ENCODE results near the gene CMTM2. TPM values are rescaled to one million over a fixed set of nuclear protein-coding genes. Genes with fewer than 3 reads are reported as not detected.
"Not testable (repeated sequence)": the region's sequence is repeated elsewhere in the genome, so short reads cannot be mapped to it uniquely, and the experiment has no call there.

CMTM2 gene
- total RNA-seq, 1 donor from 2014 or later: not detected

DNA sequence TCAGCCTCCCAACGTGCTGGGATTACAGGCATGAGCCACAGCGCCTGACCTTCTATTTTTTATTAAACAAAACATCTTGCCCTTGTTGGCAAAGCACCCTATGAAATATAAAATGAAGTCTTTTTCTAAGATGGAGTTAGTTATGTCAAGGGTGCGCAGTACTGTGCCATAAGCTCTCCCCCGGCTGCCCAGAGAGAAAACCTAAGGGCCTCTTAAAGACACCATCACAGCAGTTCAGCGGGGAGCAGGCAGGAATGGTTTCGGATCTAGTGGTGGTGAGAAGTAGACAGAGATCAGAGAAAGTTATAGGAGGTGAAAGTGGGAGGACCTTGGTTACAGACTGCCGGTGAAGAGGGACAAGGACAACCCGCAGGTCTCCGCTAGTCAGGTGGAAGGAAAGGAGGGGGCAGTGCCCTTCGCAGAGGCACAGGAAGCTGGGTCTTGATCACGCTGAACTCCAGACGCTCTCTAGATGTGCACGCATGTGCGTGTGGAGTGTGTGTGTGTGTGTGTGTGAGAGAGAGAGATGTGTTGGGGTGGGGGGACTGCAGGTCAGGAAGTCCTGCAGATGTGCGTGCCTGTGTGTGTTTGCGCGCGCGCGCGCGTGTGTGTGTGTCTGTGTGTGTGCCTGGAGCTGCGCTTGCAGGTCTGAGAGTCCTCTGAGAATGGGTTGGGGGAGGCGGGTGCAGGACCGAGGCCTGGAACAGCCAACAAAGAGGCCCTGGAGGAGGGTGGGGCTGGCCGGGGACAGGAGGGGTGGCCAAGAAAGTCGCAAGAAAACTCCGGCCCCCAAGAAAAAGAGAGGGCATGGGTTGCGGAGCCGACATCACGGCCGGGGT lies 24.5 kb downstream of the CMTM2 start:
- intact Hi-C loops (cut with micrococcal nuclease): no loop called here
- ATAC-seq: peak; percentile 49

DNA sequence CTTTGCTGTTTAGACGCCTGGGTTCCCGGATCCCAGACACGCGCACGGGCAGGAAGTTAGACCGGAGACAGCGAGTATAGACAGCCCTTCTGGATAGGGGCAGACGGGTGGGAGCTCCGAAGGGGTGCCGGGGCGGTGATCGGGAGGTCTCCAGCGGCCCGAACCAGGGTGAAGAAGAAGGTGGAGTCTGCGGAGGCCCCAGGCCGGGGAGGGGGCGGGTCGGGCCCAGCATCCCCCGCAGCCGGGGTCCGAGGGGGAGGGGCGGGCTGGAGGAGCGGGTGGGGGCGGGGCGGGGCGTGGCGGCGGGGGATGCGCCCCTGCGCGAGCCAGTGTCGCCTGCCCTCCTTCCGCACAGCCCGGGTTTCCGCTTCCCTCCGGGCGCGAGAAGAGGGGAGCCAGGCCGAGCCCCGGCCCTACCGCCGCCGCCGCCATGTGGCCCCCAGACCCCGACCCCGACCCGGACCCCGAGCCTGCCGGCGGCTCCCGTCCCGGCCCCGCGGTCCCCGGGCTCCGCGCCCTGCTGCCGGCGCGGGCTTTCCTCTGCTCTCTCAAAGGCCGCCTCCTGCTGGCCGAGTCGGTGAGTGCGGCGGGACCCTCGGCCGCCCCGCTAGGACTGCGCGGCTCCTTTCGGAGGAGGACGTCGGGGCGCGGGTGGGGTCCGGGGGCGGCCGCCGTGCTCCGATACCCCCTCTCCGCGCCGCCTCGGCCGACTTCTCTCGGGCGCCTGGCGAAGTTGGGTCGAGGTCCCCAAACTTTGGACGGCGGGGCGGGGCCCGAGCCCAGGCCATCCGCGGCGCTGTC lies 25.3 kb downstream of the CMTM2 start, which contains the start of gene CMTM3:
TSS of gene CMTM3 (plus strand) at position 329 of the 801 bp plus-strand sequence. CDS start at position 431, 102 bp downstream.
- intact Hi-C loops (cut with micrococcal nuclease): no loop called here
- DNase-seq (peak; percentile 85), ATAC-seq (peak; percentile 67)

More for the DNA sequence above, 24.5 kb downstream of the CMTM2 start:
- DNase-seq: peak; percentile 80

DNA sequence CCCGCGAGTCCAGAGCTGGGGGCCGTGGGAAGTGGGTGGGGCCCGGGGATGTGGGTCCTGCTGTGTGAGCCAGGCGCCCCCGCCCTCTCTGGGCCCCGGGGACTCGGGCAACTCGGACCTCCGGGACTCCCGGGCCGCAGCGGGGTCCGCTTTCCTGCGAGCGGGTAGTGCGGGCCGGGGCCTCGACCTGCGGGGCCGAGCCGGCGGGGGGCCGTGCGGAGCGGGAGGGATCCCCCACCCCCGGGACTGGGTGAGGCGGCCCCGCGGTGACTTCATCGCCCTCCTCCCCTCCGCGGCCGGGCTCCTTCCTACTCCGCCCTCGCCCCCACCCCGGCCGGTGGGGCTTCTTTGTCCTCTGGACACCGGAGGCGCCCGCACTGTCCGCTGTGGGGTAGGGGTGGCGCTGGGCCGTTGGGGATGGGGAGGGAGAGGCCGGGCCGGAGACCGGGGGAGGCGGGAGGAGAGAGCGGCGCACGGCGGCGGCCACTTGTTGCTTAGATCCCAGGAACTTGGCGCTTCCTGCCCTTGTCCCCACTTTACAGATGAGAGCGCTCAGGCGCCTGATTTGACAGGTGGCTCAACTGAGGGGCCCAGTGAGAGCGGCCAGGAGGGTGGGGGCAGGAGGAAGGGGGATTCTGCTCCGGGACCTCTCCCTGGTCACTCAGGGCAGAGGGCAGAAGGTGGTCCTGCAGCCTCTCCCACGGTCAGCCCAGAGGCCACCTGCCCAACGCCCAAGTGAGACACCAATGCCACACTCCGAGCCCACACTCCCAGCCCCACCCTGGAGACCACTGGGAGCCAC lies 26.1 kb downstream of the CMTM2 start:
- DNase-seq: peak; percentile 81
- ATAC-seq: peak; percentile 58
- intact Hi-C loops (cut with micrococcal nuclease): no loop called here

DNA sequence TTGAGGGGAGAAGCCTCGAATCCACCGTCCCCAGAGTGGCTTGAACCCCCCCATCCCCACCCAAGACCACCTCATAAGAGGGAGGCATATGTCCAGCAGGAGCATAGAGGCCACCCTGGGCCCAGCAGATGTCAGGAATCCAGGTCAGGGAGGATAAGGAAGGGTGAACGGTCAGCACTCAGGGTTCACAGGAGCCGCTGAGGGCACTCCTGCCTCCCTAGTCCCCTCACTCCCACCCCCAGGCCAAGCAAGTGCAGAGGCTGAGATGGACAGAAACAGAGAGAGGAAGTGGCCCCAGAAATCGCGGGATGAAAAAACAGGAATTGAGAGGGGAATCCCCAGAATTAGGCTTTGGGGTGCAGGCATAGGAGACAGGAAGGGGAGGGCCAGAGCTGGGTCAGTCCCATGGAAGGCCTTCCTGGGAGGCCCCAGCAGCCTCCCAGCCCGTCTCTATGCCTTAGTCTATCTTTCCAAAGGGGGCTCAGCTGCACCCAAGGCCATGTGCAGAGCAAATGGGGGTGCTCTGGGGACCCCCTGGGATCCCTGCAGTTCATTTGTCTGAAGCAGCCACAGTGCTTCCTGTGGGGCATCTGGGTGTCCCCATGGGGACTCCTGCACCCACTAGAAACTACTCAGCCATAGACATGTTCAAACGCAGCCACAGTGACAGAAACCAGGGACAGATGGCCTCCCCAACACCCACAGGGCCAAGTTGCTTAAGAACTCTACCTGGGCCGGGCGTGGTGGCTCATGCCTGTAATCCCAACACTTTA lies 26.9 kb downstream of the CMTM2 start:
- DNase-seq: no peak
- no peak for ATAC-seq
- intact Hi-C loops (cut with micrococcal nuclease): no loop called here

DNA sequence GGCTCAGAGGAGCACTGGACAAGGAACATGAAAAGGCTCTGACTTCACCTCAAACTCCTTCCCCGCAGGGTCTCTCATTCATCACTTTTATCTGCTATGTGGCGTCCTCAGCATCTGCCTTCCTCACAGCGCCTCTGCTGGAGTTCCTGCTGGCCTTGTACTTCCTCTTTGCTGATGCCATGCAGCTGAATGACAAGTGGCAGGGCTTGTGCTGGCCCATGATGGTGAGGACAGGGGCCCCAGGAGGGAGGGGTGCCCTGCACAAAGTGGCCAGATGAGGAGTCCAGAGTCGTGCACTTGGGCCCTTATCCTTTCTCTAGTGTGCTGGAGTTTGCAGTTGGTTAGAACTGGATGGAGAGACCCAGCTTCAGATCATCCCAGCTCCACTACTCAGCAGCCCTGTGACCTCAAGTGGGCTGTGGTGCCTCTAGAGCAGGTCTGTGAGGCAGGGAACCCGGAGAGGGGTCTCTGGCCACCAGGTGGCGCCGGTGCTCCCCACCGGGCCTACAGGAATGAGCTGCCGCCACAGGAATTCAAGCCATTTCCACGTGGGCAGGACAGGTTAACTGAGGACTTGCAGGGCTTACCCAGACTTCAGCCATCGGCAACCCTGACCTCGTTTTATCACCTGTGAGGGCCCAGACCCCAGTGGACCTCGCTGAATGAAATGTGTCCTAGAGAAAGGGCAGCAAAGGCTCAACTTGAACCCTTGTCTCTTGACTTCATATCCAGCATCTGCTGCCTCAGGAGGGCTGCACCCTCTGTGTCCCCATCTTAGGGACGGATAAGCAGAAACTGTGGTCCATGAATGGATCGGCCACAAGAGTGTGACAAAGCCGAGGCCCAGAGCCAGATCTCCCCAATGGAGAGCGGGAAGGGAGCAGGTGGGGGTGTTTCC lies 29.2 kb downstream of the CMTM2 start:
- intact Hi-C loops (cut with micrococcal nuclease): no loop called here
- DNase-seq (peak; percentile 95), ATAC-seq (peak; percentile 61)

DNA sequence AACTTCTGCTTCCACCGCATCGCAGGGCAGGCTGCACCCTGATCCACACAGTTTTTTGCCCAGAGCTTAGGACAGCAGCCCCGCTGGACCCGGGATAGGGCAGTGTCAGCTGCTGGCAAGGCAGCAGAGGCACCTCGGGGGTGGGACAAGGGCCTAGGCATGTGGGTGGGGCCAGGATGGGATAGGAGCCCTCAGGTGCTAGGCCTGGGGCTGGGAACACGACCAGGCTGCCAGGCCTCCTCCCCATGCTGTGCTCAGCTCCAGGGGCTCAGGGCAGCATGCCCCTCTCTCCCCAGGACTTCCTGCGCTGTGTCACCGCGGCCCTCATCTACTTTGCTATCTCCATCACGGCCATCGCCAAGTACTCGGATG lies 29.9 kb downstream of the CMTM2 start:
- DNase-seq (no peak), ATAC-seq (no peak)
- intact Hi-C loops (cut with micrococcal nuclease): no loop called here

DNA sequence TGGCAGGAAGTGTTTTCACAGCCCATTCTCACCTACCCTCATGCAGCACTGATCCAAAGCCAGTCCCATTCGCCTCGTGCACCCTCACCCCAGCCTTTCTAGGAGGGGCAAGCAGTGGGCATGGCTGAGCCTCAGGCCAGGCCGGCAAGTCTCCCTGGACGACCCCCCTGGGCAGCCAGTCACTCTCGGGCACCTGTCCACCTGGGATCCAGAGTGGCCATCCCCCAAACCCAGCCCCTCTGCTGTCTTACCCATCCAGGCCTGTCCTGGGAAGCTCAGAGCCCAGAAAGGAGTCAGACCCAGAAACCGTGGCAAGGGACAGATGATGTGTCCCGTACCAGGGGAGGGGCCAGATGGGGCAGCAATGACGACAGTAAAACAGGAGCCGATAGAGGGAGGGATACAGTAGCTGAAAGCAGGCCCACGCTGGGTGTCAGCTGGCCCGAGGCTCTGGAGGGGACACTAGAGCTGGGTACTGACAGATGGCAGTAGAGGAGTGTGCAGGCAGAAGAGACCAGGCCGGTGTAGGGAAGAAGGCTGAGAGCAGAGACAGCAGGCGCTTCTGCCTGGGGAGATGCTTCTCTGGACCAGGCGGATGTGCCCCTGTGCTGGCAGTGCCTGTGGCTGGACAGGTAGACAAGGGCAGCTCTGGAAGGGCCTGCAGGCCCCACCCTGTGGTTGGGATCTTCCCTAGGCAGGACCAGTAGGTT lies 31.0 kb downstream of the CMTM2 start:
- no peak for ATAC-seq
- intact Hi-C loops (cut with micrococcal nuclease): no loop called here
- no peak for DNase-seq

DNA sequence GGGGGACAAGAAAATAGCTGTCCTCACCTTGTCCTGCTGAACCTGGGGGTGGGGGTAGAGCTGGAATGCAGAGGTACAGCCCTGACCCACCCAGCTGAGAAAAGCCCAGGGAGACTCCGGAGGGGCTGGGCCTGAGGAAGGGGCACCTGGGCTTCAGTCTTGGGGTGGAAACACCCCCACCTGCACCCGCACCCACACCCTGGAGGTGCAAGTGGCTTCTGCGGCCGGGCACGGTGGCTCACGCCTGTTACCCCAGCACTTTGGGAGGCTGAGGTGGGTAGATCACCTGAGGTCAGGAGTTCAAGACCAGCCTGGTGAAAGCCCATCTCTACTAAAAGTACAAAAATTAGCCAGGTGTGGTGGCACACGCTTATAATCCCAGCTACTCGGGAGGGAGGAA lies 32.6 kb downstream of the CMTM2 start:
- ATAC-seq; DNase-seq; intact Hi-C loops (cut with micrococcal nuclease): not testable (repeated sequence)

DNA sequence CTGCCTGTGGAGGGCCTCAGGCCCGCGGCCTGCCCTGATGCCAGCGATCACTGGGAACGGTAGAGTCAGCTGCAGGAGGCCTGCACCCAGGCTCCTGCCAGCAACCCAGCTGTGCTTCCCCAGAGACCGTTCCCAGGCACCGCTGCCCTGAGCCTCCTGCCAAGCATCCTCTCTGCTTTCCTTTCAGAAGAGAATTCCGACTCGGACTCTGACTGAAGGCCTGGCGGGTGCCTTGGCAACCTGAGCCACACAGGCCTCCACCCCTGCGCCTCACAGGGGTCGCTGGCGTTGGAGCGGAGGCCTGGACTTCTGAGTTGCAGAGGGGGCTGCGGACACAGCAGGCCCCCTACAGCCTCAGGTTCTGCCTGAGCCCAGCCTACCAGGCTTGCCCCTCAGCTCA lies 33.2 kb downstream of the CMTM2 start:
- ATAC-seq (no peak), DNase-seq (no peak)
- intact Hi-C loops (cut with micrococcal nuclease): no loop called here

DNA sequence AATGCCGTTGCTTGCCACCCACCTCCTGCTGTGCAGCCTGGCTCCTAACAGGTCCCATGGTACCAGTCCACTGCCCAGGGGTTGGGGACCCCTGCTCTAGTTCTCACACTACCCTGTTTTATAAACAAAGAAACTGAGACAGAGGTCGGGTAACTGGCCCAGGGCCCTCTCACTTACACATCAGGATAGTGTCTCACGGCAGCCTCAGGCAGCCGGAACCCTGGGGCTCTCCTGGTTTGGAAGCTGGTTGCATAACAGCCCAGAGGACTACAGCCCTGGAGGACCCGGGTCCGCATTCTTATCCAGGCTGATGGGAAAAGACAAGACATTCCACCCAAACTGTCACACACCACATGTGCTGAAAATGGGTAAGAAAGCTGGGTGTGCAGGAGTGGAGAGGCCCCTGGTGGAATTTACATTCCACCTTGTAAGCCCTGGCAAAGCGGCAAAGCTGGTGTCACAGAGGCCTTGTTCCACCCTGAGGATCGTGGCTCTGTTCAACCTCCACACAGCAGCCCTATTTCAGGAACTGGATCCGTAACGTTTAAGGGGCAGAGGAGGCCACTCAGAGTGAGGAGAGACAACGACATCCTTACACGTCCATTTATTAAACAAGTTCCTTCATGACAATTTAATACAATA lies 35.0 kb downstream of the CMTM2 start:
- DNase-seq (no peak), ATAC-seq (no peak)
- intact Hi-C loops (cut with micrococcal nuclease): no loop called here

DNA sequence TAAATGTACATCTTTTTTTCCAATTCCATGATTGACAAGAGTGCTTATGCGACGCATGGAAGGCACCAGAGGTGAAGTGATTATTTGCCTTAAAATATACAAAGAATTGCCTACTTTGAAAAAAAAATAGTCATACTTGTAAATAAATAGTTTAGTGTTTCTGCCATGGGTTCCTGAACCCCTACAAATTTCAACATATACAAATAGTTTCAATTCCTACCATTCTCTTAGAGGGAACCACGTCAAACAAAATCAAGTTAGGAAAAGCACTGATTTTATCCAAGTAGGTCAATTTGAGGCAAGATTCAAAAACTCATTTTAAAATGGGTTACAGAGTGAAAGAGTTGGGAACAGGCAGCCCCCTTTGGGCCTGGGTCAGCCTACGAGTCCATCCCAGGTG lies 36.9 kb downstream of the CMTM2 start:
- intact Hi-C loops (cut with micrococcal nuclease): no loop called here
- DNase-seq: no peak

DNA sequence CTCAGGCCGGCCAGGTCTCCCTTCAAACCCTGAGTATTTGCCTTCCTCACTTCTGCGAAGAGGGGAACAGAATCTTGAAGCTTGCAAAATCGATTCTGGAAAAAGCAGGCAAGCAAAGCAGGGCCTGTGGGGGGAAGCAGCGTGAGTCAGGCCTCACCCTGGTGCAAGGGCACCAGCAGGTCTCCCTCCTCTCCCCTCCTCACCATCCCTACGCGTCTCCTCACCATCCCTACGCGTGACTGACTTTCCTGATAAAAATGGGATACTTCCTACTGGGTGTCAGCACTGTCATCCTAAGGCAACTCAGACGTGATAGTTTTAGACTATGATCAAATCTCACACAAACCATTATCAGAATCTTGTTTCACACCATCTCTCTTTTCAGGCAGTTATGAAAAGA lies 37.3 kb downstream of the CMTM2 start:
- ATAC-seq (no peak), DNase-seq (no peak)
- intact Hi-C loops (cut with micrococcal nuclease): no loop called here

More for the DNA sequence above, 36.9 kb downstream of the CMTM2 start:
- ATAC-seq: no peak

DNA sequence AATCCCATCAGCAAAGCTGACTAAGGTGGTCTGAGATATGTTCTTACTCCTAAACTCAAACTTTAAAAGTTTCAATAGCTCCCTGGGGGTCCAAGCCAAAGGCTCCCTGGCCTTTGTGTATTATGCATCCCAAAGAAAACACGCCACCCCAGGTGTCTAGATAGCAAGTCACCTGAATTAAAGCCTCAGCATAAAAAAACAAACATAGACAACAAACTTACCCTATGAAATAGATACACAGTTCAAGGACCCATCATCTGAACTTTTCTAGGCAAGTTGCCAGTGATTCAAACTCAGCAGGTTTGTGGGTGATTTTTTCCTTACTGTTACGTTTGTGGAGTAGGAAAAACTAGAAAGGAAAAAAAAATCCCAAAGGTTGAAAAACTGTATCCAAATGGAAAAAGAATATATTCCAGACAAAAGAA lies 37.8 kb downstream of the CMTM2 start:
- DNase-seq (no peak), ATAC-seq (no peak)
- intact Hi-C loops (cut with micrococcal nuclease): no loop called here

DNA sequence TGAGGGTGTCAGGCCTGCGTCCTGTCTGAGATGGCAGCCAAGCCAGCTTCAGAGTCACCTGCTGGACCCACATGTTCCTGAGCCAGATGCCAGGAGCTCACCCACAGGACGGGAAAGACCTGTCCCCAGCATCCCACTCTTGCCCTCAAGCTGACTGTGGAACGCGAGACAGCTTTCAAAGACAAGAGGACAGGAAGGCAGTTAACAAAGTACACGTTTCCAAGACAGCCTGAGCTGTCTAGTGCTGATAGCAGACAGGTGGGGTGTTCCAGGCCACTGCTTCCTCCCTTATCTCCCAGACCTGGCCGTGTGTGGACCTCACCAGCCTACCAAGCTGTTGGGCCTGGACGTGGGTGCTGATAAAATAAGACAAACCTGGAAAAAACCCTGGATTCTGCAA lies 38.5 kb downstream of the CMTM2 start:
- ATAC-seq (no peak), DNase-seq (no peak)
- intact Hi-C loops (cut with micrococcal nuclease): no loop called here

DNA sequence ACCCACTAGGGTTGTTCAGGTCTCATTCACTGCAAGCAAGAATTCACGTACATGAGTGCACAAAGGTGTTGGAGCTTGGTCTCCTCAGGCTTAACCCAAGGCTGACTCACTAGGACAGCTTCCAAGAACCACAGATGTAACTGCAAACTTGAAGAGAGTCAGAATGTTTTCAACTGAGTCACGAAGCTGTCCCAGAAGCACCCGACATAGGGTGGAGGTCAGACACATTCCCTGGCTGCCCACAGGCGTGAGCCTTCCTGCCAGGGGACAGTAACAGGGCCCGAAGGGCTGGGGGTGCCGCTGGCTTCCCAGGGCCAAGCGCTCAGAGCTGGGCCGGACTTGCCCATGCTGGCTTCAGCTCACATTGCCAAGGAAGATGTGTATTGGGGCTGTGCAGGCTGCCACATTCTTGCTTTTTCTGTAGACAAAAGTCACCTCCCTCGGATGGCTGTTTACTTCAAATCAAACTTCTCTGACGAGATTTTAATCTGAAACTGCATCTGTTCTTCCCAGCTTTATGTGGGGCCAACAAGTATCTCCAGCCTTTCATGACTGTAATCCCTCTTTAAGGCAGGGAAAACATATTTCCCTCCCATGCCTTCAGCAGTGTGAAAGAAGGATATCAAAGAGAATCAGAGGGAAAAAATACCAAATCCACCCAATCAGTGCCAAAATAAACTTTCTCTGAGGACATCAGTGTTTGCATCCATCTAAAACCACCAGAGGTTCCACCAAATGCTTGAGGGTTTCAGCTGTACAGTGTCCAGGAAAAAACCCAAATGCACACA lies 39.5 kb downstream of the CMTM2 start:
- intact Hi-C loops (cut with micrococcal nuclease): no loop called here
- DNase-seq (no peak), ATAC-seq (peak; percentile 53)

Measured in left ventricle myocardium superior (tissue), 1 donor.